ENCODE data around the gene ZDHHC16. TPM values are rescaled to one million over a fixed set of nuclear protein-coding genes. Genes with fewer than 3 reads are reported as not detected.
"Not testable (repeated sequence)": the region's sequence is repeated elsewhere in the genome, so short reads cannot be mapped to it uniquely, and the experiment has no call there.

Gene ZDHHC16
- 40.6 and 42.1 TPM in 2 replicates for total RNA-seq (2014; rRNA removed; shearing (Covaris generic))
- polyA plus RNA-seq (2015; cell fraction: cytosol; rRNA removed), result 39.3 and 54.7 TPM in 2 replicates
- 60.3 and 63.3 TPM in 2 replicates for polyA plus RNA-seq (2015; cell fraction: nucleus; rRNA removed)

DNA sequence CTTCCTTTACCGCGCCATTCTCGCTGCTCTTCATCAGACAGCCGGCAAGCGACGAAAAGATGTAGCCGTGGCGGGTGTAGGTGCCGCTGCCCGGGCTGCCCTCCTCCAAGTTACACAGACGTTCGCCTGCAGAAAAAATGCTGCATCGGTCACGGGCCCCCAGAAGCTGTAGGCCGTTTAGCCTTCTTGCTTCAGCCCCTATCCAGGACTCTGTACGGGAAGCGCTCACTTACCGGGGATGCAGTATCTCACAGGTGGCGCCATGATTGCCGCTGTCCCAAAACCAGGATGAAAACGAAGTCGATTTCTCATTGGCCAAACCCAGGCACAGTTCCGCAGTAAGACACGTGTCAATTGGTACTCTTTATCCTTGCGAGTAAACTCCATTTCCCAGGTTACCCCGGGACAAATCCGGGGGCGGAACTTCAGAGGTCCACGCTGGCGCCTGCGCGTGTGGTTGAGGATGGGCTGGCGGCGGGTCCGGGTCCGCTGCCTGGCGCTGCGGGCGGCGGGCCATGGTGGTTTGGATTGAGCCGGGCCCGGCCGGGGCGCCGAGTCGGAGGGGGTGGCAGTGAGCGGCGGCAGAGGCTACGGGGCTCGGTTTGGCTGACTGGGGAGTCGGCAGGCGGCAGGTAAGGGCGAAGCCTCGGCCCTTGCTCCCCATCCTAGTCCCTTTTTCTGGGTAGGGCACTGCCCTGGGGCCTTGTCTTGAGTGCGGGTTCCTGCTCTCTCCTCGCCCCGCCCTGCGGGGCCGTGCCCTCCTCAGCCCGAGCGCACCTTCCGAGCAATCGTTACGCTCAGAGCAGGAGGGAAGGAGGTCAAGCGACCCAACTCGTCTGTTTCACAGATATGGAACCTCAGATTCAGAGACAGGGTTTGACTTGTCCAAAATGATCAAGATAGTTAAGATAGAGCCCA lies at the start of gene ZDHHC16, which contains the start of gene EXOSC1:
Gene ZDHHC16, plus strand, starts transcription at position 454 of the 918 bp plus-strand sequence. CDS start 5,501 bp downstream, outside the sequence.
Gene EXOSC1, minus strand, starts transcription at position 285 of the 918 bp plus-strand sequence. Its CDS starts 21 bp downstream, at position 264.
- DNase-seq (ENCODE audit: low read depth, low spot score), result peak; percentile 96
- in situ Hi-C loops (cut with HindIII; ENCODE audit: low pct_unique_long_range_greater_than_20kb, low sequenced_read_pairs), result no loop called here

DNA sequence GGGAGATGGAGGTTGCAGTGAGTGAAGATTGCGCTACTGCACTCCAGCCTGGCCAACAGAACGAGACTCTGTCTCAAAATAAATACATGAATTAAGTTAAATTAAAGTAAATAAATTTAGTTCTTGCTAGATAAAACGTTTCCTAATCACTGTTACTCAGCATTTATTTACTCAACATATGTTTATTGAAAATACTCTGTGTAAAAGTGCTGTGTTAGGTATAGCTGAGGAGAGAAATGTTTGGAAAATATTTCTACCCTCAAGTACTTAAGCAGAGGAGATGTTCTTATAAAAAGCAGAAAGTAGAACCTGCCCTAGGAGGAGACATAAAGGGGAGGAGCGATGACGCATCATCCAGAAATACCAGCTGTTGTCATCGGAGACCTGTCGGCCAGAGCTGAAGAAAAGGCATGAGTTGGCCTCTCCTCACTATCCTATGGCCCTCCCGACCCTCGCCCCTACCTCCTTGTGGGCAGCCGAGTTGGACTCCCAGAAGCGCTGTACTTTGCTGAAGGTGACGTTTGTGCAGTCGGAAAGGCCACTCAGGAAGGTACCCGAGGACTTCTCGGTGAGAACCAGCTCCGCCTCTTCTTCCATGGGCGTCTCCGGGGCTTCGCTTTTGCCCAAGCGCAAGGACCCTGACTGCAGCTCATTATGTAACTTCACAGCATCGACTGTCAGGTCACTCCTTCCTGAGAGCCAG lies 46.0 kb upstream of the ZDHHC16 start:
- peak; percentile 56 for DNase-seq (ENCODE audit: low read depth, low spot score)
- in situ Hi-C loops (cut with HindIII; ENCODE audit: low pct_unique_long_range_greater_than_20kb, low sequenced_read_pairs), result no loop called here

DNA sequence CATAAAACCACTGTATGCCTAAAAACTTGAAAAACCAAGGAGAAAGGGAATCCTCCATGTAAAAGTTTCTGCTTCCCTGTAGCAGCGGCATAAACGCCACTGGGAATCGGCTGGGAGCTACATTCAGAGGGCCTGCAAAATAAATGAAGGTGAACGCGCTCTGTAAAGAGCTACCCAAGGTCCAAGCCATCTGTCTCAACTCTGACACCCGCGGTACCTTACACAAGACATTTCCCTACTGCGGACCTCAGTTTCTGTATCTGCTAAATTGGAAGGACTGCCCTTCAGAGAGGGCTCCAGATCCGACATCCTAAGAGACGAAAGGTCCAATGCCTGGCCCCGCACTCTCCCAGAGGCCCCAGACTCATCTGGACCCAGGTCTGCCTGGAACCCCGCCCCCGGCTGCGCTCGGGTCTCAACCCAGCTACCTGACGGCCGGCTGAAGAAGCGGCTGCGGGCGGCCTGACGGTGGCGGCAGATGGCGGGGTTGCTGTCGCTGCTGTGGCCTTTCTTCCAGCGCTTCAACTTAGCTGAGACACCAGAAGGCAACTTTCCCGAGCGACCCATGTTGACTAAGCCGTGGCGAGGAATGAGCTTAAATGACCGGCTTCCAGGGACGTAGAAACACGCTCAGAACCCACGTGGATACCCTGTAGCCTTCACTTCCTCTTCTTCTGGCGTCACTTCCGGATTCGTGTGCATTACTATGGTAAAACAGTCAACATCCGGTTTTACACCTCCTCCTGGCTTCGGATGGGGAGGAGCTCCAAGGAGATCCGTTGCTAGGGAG lies 45.1 kb upstream of the ZDHHC16 start, which contains the start of gene RRP12:
Gene RRP12, minus strand, starts transcription at position 676 of the 790 bp plus-strand sequence. Its CDS starts 109 bp downstream, at position 567.
- in situ Hi-C loops (cut with HindIII; ENCODE audit: low pct_unique_long_range_greater_than_20kb, low sequenced_read_pairs), result no loop called here
- DNase-seq (ENCODE audit: low read depth, low spot score), result peak; percentile 98

DNA sequence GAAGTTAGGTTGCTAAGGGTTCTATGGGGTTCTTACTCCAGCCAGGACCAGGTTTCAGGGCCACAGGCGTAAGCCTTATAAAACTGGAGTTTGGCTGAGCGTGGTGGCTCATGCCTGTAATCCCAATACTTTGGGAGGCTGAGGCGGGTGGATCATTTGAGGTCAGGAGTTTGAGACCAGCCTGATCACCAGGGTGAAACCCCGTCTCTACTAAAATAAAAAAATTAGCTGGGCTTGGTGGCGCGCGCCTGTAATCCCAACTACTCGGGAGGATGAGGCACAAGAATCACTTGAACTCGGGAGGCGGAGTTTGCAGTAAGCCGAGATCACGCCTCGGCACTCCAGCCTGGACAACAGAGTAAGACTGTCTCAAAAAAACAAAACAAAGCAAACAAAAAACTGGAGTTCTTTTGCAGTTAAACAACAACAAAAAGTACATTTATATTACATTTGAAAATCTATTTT lies 44.5 kb upstream of the ZDHHC16 start:
- no peak for DNase-seq (ENCODE audit: low read depth, low spot score)
- in situ Hi-C loops (cut with HindIII; ENCODE audit: low pct_unique_long_range_greater_than_20kb, low sequenced_read_pairs), result no loop called here

DNA sequence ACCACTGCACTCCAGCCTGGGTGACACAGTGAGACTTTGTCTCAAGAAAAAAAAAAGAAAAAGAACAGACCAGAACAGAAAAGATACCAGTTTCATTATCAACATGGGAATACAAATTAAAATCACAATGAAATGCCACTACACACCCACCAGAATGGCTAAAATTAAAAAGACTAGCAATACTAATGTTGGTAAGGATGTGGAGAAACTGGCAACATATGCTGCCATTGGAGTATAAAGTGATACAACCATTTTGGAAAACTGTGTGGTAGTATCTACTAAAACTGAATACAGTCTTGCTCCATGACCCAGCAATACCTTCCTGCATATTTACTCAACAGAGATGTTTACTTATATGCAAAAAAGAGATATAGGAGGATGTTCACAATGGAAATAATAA lies 41.9 kb upstream of the ZDHHC16 start:
- in situ Hi-C loops (cut with HindIII; ENCODE audit: low pct_unique_long_range_greater_than_20kb, low sequenced_read_pairs), result no loop called here
- no peak for DNase-seq (ENCODE audit: low read depth, low spot score)

DNA sequence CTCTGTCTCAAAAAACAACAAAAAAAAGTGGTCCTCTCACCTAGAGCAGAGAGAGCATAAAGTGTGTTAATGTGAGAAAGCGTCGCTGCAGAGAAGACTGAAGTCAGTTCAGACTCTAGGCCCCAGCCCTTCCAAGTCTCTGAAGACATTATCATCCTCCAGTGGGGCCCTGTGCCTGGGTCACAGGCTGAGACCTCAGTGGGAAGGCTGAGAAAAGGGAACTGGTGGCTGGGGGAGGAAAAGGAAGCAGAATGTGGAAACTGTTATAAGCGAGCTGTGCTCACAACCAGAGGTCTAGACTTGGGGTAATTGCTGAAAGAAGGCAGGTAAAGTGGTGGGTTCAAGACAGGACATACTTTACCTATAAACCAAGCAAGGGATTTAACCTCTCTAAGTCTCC lies 39.9 kb upstream of the ZDHHC16 start:
- in situ Hi-C loops (cut with HindIII; ENCODE audit: low pct_unique_long_range_greater_than_20kb, low sequenced_read_pairs), result no loop called here
- DNase-seq (ENCODE audit: low read depth, low spot score), result no peak

DNA sequence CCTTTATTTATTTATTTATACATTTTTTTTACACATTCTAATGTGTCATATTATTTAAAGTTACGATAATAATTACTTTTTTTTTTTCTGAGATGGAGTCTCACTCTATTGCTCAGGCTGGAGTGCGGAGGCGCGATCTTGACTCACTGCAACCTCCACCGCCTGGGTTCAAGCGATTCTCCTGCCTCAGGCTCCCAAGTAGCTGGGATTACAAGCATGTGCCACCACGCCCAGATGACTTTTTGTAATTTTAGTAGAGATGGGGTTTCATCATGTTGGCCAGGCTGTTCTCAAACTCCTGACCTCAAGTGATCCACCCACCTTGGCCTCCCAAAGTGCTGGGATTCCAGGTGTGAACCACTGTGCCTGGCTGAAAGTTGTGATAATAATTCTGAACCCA lies 39.5 kb upstream of the ZDHHC16 start:
- in situ Hi-C loops (cut with HindIII; ENCODE audit: low pct_unique_long_range_greater_than_20kb, low sequenced_read_pairs); DNase-seq (ENCODE audit: low read depth, low spot score): not testable (repeated sequence)

DNA sequence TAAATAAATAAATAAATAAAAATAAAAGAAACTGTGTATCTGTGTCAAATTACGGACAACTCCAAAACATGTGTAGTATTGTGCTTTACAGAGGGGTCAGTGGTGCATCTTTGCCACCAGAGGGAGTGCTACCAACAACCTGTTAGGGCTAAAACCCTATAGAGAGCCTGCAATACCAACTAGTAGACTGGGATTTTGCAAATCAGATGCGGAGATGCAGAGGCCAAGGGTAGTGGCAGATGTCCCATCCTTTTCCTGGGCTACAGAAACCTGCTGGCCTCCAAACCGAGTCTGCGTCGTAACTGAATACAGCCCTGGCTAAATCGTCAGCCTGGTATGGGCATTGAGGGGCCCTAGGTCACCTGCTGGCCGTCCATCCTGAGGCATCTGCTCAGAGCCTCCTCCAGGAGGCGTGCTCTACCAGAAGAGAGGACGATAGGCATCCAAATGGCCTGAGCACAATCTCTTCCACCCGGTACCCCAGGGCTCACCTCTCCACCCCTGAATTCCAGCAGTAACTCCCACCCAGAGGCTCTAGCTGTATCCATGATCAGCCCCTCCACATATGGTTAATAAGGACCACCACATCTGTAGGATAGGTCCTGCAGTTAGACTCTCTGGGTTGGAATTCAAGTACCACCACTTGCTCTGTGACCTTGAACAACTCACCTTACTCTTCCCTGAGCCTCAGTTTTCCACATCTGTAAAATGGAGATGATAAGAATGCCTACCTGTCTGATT lies 38.6 kb upstream of the ZDHHC16 start:
- peak; percentile 84 for DNase-seq (ENCODE audit: low read depth, low spot score)
- in situ Hi-C loops (cut with HindIII; ENCODE audit: low pct_unique_long_range_greater_than_20kb, low sequenced_read_pairs), result no loop called here

DNA sequence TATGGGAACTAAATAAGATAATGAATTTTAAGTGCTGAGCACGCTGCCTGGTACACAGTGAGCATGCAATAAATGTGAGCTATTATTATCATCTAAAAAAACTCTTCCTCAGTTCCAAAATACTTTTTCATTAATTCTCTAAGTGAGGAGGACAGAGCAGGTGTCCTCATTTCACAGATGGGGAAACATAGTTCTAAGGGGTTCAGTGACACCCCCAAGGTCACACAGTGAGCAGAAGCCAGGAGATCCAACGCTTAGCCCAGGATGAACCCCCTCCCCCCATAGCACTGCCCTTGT lies 38.1 kb upstream of the ZDHHC16 start:
- DNase-seq (ENCODE audit: low read depth, low spot score), result no peak
- in situ Hi-C loops (cut with HindIII; ENCODE audit: low pct_unique_long_range_greater_than_20kb, low sequenced_read_pairs), result no loop called here

DNA sequence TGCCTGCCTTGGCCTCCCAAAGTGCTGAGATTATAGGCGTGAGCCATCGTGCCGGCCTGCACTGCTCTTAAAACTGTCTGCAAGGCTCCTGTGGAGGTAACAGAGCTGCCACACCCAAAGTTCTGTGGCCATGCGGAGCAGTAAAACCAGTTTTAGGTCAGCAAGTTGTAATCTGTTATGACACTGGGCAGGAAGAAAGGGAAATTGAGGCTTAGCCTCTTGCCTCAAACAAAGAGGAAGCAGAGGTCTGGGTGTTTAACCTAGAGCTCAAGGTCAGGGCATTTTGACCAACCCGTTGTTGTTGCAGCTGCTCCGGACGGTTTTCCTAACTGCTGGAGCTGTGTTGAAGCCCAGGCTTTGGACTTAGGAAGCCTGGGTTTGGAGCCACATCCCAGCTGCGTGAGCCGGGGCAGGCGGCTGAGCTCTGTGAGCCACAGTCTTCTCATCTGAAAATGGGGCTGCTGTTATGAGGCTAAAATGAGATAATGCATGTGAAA lies 37.4 kb upstream of the ZDHHC16 start:
- in situ Hi-C loops (cut with HindIII; ENCODE audit: low pct_unique_long_range_greater_than_20kb, low sequenced_read_pairs), result no loop called here
- no peak for DNase-seq (ENCODE audit: low read depth, low spot score)

DNA sequence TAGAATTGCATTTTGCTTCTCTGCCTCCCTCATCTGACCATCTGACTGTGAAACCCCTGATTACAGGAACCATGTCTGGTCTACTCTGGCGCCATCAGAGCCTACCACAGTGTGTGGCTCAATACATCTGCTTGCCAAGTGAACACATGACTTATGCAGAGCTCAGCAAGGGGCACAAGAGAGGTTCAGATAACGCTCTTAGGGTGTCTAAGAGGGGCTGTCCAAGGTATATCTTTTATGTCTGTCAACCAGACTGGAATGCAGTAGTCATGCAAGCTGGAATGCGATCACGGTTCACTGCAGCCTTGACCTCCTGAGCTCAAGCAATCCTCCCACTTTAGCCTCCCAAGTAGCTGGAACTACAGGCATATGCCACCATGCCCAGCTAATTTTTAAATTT lies 34.6 kb upstream of the ZDHHC16 start:
- DNase-seq (ENCODE audit: low read depth, low spot score), result no peak

DNA sequence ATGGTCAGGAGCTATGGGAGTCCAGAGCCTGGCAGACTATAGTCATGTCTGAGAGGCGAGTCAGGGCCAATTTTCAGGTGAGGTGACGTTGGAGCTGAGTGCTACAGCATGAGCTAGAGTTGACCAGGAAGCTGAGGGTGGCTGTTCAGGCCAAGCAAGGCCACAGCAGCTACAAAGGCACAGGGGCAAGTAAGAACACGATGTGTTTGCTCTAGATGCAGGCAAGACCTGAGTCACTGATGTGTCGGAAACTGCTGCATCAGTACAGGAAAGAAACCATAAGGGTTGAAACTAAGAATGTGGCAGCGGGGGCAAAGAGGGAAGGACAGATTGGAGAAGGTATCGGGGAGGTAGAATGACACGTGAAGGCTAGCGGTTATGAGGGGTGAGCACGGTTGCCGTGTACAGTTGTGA lies 33.1 kb upstream of the ZDHHC16 start:
- DNase-seq (ENCODE audit: low read depth, low spot score), result no peak
- in situ Hi-C loops (cut with HindIII; ENCODE audit: low pct_unique_long_range_greater_than_20kb, low sequenced_read_pairs), result no loop called here

More for the DNA sequence above, 34.6 kb upstream of the ZDHHC16 start:
- in situ Hi-C loops (cut with HindIII; ENCODE audit: low pct_unique_long_range_greater_than_20kb, low sequenced_read_pairs), result no loop called here

DNA sequence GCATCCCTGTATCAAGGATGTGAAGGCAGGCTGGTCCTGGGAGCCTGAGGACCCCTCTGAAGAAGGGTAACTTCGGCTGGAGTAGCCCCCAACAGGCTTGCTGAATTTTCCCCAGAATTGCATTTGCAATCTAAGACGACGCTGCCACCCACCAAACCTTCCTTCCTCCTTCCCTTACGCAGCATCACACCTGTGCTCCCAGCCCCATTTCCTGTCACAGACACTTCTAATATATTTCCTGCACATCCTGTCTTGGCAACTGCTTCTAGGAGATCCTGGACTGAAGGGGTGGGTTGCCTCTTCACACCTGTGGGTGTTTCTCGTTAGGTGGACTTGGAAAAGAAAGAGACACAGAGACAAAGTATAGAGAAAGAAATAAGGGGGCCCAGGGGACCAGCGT lies 29.4 kb upstream of the ZDHHC16 start:
- no peak for DNase-seq (ENCODE audit: low read depth, low spot score)
- in situ Hi-C loops (cut with HindIII; ENCODE audit: low pct_unique_long_range_greater_than_20kb, low sequenced_read_pairs), result no loop called here

DNA sequence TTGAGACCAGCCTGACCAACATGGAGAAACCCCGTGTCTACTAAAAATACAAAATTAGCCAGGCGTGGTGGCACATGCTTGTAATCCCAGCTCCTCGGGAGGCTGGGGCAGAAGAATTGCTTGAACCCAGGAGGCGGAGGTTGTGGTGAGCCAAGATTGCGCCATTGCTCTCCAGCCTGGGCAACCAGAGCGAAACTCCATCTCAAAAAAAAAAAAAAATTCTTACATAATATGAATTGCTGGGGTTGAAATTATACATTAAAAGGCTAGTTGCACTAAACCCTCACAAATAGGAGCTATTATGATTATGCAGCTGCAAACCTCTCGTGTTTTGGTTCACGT lies 22.2 kb upstream of the ZDHHC16 start:
- DNase-seq (ENCODE audit: low read depth, low spot score); in situ Hi-C loops (cut with HindIII; ENCODE audit: low pct_unique_long_range_greater_than_20kb, low sequenced_read_pairs): not testable (repeated sequence)

DNA sequence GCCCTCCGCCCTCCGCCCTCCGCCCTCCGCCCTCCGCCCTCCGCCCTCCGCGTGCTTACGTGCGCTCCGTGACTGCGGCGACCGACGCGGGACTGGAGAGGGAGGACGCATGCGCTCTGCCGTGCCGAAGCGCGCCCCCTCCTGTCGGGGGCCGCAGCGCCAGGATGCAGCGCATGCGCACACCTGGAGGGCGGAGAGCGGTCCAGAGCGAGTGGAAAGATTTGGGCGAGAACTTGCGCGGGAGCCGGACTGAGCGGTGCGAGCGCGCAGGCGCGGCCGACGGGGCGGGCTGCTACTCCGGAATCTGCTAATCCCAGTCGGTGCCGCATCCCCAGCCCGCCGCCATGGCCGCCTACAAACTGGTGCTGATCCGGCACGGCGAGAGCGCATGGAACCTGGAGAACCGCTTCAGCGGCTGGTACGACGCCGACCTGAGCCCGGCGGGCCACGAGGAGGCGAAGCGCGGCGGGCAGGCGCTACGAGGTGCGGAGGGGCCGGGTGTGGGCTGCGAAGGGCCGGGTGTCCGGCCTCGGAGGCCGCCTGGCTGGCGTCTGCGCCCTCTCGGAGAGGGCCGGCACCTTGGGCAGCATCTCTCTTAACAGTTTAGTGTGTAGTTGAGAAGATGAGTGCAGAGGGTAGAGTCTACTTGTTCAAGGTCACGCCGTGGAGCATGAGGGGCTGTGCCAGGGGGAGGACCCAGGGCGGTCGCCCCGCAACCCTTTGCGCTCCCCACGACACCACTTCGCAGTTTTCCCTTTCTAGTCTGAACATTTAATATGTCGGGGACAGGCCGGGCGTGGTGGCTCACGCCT lies 19.8 kb upstream of the ZDHHC16 start, which contains the start of gene PGAM1:
Gene PGAM1, plus strand, starts transcription at position 228 of the 812 bp plus-strand sequence. Its CDS starts 117 bp downstream, at position 345.
- in situ Hi-C loops (cut with HindIII; ENCODE audit: low pct_unique_long_range_greater_than_20kb, low sequenced_read_pairs), result no loop called here
- peak; percentile 93 for DNase-seq (ENCODE audit: low read depth, low spot score)

Measured in SK-MEL-5 (cell line).